Heart right ventricle (tissue), 16 donors: ENCODE measurements around the gene LSM7. TPM values are rescaled to one million over a fixed set of nuclear protein-coding genes. Genes with fewer than 3 reads are reported as not detected.

Experiments
- ATAC-seq, 8 donors: fragments of 200-7000 bp; cut with Tn5 transposase; one replicate each; pipeline ENCODE4 v1.9.1; 2020; ENCODE audit warnings: mild to moderate bottlenecking in 8 of 8, moderate library complexity in 8 of 8, moderate number of reproducible peaks in 1 of 8
- DNase-seq, 2 donors: peaks; one replicate each; pipeline ENCODE4 v3.0.0-alpha.2; 2020
- H3K27ac ChIP-seq, 10 donors: fragments of 200-600 bp; sonication (generic) in 2 of 10; one replicate each; pipeline versions ENCODE4 v1.5.0 to v1.8.0; 2020 to 2022; ENCODE audit warnings: mild to moderate bottlenecking in 3 of 10
- H3K27me3 ChIP-seq, 7 donors: fragments of 200-600 bp; one replicate each; pipeline ENCODE4 v1.8.0; 2021 to 2022; ENCODE audit warnings: mild to moderate bottlenecking in 2 of 7
- H3K36me3 ChIP-seq, 9 donors: fragments of 200-600 bp; sonication (generic) in 1 of 9; one replicate each; pipeline versions ENCODE4 v1.5.0 to v1.8.0; 2020 to 2022; ENCODE audit warnings: mild to moderate bottlenecking in 2 of 9
- H3K4me1 ChIP-seq, 9 donors: fragments of 200-600 bp; sonication (generic) in 1 of 9; one replicate each; pipeline versions ENCODE4 v1.5.0 to v1.8.0; 2020 to 2022; ENCODE audit warnings: mild to moderate bottlenecking in 4 of 9
- H3K4me3 ChIP-seq, 10 donors: fragments of 200-600 bp; sonication (generic) in 2 of 10; one replicate each; pipeline versions ENCODE4 v1.5.0 to v1.8.0; 2020 to 2022; ENCODE audit warnings: mild to moderate bottlenecking in 7 of 10, moderate library complexity in 2 of 10
- H3K9me3 ChIP-seq, 11 donors: fragments of 200-600 bp in 10 of 11; sonication (generic) in 2 of 11; one replicate each; pipeline versions ENCODE4 v1.5.0 to v1.8.0; 2013 to 2022; ENCODE audit warnings: mild to moderate bottlenecking in 2 of 11, control low read depth in 1 of 11, moderate library complexity in 1 of 11
- CTCF ChIP-seq, 9 donors: fragments of 200-600 bp; sonication (generic) in 2 of 9; IDR thresholded peaks; one replicate each; pipeline versions ENCODE4 v1.5.0 to v1.8.0; 2021 to 2022; ENCODE audit warnings: antibody characterized with exemption in 9 of 9, mild to moderate bottlenecking in 5 of 9, moderate library complexity in 1 of 9
- WGBS, 2 donors: extraction: QIAGEN DNeasy Blood & Tissue Kit; methylation state at CpG; one replicate each; pipeline ENCODE4 v1.1.7; 2013; ENCODE audit warnings: inconsistent platforms in 1 of 2; 5-methylcytosine and 5-hydroxymethylcytosine counted together
- intact Hi-C, 10 donors: fragments of 100-400 bp; cut with DNase I; formaldehyde crosslinking; loops; one replicate each; pipeline versions ENCODE4 v1.11.1 to v1.14.2; 2022
- polyA plus RNA-seq, 2 donors: library from polyadenylated mRNA; stranded (reverse); fragments of 200-250 nt; gene quantifications; one replicate each; pipeline ENCODE4 v1.2.3, GENCODE V29; 2013
- total RNA-seq, 10 donors: library from RNA; stranded (reverse); fragmentation: NEBNext Ultra II Directional in 3 of 10; extraction: Animal tissue kit (Norgen Biotek cat#: 25700) in 3 of 10; gene quantifications; one replicate each; pipeline versions ENCODE4 v1.2.1 to v1.2.4, GENCODE V29; 2021 to 2023
- donor health status: Arrhythmogenic right ventricular cardiomyopathy.
- donor health status: ischemic (EF 13 %, LVEDD 7.1; RV severe dilation, severe dysfunction).
- donor health status: healthy with polysubstance abuse.
- donor health status: DM: no; HTN: yes; CAD: no.
- donor health status: DM: no; HTN: no; CAD: no.
- donor health status: ischemic (EF 25% LVEDD 6.9; RV normal size, moderate dysfunction).
- donor health status: ischemic (EF 25% LVEDD 5.7; RV mildly dilated, moderate dysfunction).
- donor health status: healthy.
- donor health status: DM: yes; HTN: yes; CAD: no.
- donor health status: Ischemic cardiomyopathy.
- donor health status: ischemic (EF 35%, LVEDD 5.7; RV mildly dilated, moderate dysfunction).
- donor health status: nonischemic (EF 11% LVEDD 7.7; RV severe dilation, severe dysfunction).
- donor health status: DM: yes; HTN: yes; CAD: no.
- donor health status: PGD.
- donor health status: ischemic (EF 29% LVEDD 5.4; RV normal size, mild dysfunction).
- donor health status: nonischemic (EF 23%, LVEDD 6.1; RV moderate dilation, normal function).

The LSM7 gene
- total and polyA plus RNA-seq, 12 donors = 29.0 to 277 (median 38.7) TPM

GRCh38 chr19:2333807-2334211 is 5.4 kb upstream of the LSM7 start:
- peaks cover 0 to 18% (median 0%) of the 10 kb centered on the region in 9 donors for H3K36me3 ChIP-seq
- no peaks in the 10 kb centered on the region for H3K9me3 ChIP-seq
- no peaks in the 10 kb centered on the region for H3K27me3 ChIP-seq
- no peak overlapping the region for H3K27ac ChIP-seq
- H3K4me3 ChIP-seq = no peak overlapping the region
- H3K4me1 ChIP-seq = peaks cover 15 to 48% (median 35%) of the 10 kb centered on the region in 9 donors
- intact Hi-C loops = no loop called here
- ATAC-seq (no peak), DNase-seq (no peak)
- 77 to 80% methylated on average over 11 of the region's 11 CpGs for WGBS, 2 donors
- TF ChIP-seq CTCF (IDR thresholded peaks at IDR 0.05) = peak in 1 of 9 donors; percentile 5

GRCh38 chr19:2333027-2333806 is 4.8 kb upstream of the LSM7 start:
- no peak for DNase-seq
- no peak for ATAC-seq

GRCh38 chr19:2332341-2333026 is 4.1 kb upstream of the LSM7 start:
- H3K36me3 ChIP-seq = peaks cover 0 to 12% (median 0%) of the 10 kb centered on the region in 9 donors
- 56 to 65% methylated on average over 17 of the region's 17 CpGs for WGBS, 2 donors
- ATAC-seq (peak in 1 of 8 donors; percentile 32), DNase-seq (peak in 1 of 2 donors; percentile 38)
- H3K27ac ChIP-seq = peak overlapping the region in 7 of 10 donors; percentile 7 to 59 (median 39)
- TF ChIP-seq CTCF (IDR thresholded peaks at IDR 0.05) = no peak
- no peak overlapping the region for H3K4me3 ChIP-seq
- H3K27me3 ChIP-seq = no peaks in the 10 kb centered on the region
- no peaks in the 10 kb centered on the region for H3K9me3 ChIP-seq
- H3K4me1 ChIP-seq = peaks cover 18 to 53% (median 41%) of the 10 kb centered on the region in 9 donors
- intact Hi-C loops = no loop called here

More at GRCh38 chr19:2333027-2333806, 4.8 kb upstream of the LSM7 start:
- Histone ChIP-seq H3K27me3 (no peaks in the 10 kb centered on the region), H3K27ac (no peak overlapping the region), H3K4me3 (no peak overlapping the region), H3K9me3 (no peaks in the 10 kb centered on the region), H3K36me3 (peaks cover 0 to 13% (median 0%) of the 10 kb centered on the region in 9 donors), H3K4me1 (peaks cover 15 to 48% (median 35%) of the 10 kb centered on the region in 9 donors)
- TF ChIP-seq CTCF (IDR thresholded peaks at IDR 0.05) = no peak
- WGBS, 2 donors = 78 to 82% methylated on average over 24 to 27 of the region's 27 CpGs
- intact Hi-C loops = no loop called here

GRCh38 chr19:2331601-2332246 is 3.3 kb upstream of the LSM7 start:
- no peak for TF ChIP-seq CTCF (IDR thresholded peaks at IDR 0.05)
- intact Hi-C loops = no loop called here
- no peaks in the 10 kb centered on the region for H3K9me3 ChIP-seq
- H3K36me3 ChIP-seq = peaks cover 0 to 8% (median 0%) of the 10 kb centered on the region in 9 donors
- H3K4me1 ChIP-seq = peaks cover 23 to 60% (median 48%) of the 10 kb centered on the region in 9 donors
- peak in 1 of 2 donors; percentile 2 for DNase-seq
- peak overlapping the region in 6 of 10 donors; percentile 7 to 59 (median 44) for H3K27ac ChIP-seq
- H3K4me3 ChIP-seq = no peak overlapping the region
- 79 to 83% methylated on average over 12 of the region's 12 CpGs for WGBS, 2 donors
- no peaks in the 10 kb centered on the region for H3K27me3 ChIP-seq
- ATAC-seq = no peak
